IPS-18c (cell line): ENCODE results near the gene VILL.
"Not testable (repeated sequence)": the region's sequence is repeated elsewhere in the genome, so short reads cannot be mapped to it uniquely, and the experiment has no call there.

Source experiments
- H3K4me3 ChIP-seq: 2 replicates; pipeline ENCODE4 v1.7.0; 2013; ENCODE audit warnings: low read depth, mild to moderate bottlenecking, low read length, moderate library complexity; ENCODE audit not compliant: insufficient read depth
- H3K9me3 ChIP-seq: one replicate; pipeline ENCODE4 v1.6.1; 2013; ENCODE audit warnings: mild to moderate bottlenecking, low read length, moderate library complexity; ENCODE audit not compliant: control insufficient read depth, insufficient read depth

Gene VILL

DNA sequence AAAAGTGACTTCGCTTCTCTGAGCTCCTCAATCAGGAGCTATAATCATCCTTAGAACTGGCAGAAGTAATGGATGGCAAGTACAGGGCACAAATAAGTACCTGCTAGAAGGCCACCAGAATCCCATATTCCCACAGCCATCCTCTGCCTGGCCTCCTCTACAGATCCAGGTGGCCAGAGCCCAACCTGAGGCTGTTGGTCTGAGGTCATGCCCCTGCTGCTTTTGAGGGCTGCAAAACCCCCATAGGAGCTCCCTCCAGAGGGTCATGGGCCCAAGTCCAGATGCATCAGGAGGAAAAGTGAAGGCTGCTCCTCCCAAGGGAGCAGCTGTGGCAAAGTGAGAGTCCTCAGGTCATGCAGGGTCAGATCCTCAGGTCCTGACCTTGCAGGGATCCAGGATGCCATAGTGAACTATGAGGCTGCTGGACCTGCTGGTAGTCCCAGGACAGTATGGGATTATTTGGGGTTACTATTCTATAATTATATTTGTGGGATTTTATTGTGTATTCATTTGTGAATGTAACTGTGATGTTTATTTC lies 41.8 kb downstream of the VILL start:
- Histone ChIP-seq H3K9me3 (no peaks in the 10 kb centered on the region), H3K4me3 (no peak overlapping the region)

DNA sequence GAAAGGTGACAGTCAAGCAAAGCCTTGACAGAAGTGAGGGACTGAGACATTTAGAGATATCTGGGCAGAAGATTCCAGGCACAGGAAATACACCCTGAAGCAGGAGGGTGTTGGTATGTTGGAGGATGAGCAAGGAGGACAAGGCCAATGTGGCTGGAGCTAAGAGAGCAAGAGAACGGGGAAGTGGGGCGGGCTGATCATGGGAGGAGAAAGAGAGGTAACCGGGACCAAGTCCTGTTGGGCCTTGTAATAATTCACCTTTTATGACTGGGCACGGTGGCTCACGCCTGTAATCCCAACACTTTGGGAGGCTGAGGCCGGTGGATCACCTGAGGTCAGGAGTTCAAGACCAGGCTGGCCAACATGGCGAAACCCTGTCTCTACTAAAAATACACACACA lies 43.0 kb downstream of the VILL start:
- not testable (repeated sequence) for H3K9me3 ChIP-seq, H3K4me3 ChIP-seq

DNA sequence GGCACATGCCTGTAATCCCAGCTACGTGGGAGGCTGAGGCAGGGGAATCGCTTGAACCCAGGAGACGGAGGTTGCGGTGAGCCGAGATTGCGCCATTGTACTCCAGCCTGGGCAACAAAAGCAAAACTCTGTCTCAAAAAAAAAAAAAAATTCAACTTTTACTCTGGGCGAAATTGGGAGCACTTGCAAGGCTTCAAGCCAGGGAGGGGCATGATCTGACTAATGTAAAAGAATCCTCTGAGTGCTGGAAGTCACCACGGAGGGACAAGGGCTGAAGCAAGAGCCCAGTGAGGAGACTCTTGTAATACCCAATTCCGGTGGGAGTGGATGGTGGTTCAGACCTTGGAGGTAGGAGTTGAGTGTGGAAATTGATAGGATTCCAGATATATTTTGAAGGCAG lies 43.7 kb downstream of the VILL start:
- not testable (repeated sequence) for H3K9me3 ChIP-seq, H3K4me3 ChIP-seq

DNA sequence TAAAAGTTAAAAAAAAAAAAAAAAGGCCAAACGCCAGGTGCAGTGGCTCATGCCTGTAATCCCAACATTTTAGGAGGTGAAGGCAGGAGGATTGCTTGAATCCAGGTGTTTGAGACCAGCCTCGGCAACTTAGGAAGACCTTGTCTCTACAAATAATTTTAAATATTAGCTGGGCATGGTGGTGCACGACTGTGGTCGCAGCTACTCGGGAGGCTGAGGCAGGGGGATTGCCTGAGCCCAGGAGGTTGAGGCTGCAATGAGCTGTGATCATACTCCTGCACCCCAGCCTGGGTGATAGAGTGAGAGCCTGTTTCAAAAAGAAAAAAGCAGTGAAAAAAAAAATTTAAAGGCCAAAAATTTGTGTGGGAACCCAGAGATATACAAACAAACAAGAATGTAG lies 45.7 kb downstream of the VILL start:
- H3K4me3 ChIP-seq: no peak overlapping the region
- H3K9me3 ChIP-seq: no peaks in the 10 kb centered on the region

DNA sequence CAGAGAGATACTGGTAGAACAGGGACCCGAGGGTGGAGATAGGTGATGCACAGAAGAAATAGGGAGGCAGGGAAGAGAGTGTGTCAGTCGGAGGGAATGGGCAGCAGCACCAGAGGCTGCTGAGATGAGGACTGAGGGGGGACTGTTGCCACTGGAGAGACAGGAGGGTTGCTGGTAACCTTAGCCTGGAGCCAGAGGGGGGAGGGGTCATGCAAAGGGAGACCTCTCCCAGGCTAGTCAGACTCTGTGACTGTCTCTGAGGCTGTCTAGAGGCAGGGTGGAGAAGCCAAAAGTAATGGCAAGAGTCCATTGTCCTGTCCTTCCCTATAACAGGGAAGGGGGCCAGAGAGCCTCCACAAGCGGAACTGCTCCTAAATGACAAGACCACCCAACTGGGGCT lies 46.3 kb downstream of the VILL start:
- Histone ChIP-seq H3K4me3 (no peak overlapping the region), H3K9me3 (no peaks in the 10 kb centered on the region)

DNA sequence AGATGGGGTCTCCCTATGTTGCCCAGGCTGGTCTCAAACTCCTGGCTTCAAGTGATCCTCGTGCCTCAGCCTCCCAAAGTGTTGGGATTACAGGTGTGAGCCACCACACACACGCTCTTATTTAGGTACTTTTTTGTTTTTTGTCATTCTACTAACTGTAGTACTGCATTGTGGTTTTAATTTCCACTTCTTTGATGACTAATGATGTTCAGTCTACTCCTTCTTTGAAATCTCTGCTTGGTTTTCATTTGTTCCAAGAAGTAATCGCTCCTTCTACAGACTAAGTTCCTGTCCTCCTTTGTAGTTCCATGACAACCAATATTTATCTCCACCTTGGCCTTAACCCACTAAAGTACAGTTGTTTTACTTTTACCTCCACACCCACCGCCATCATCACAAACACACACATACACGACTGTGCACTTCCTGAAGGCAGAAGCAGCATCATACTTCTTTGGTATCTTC lies 47.9 kb downstream of the VILL start:
- no peak overlapping the region; the same call in 1 of the 2 replicates for H3K4me3 ChIP-seq
- no peaks in the 10 kb centered on the region for H3K9me3 ChIP-seq

DNA sequence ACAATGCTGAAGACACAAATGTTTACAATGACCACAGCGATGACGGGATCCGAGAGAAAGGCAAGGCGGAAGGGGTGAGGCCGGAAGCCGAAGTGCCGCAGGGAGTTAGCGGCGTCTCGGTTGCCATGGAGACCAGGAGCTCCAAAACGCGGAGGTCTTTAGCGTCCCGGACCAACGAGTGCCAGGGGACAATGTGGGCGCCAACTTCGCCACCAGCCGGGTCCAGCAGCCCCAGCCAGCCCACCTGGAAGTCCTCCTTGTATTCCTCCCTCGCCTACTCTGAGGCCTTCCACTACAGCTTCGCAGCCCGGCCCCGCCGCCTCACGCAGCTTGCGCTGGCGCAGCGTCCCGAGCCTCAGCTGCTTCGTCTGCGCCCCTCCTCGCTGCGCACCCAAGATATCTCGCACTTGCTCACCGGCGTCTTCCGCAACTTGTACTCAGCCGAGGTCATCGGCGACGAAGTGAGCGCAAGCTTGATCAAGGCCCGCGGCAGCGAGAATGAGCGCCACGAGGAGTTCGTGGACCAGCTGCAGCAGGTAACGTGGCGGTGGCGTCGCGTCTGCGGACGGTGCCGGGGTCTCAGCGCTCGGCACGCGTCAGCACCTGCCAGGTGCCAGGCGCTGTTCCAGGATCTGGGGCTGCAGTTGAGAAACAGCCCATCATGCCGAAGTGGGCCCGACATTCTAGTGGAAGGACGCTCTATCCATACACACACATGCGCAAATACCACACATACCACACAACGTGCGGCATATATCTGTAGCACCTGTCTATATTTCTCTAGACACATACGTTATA lies 48.7 kb downstream of the VILL start, which contains the start of gene DLEC1:
TSS of gene DLEC1 (plus strand) at position 108 of the 798 bp plus-strand sequence. CDS start at position 126, 18 bp downstream.
- Histone ChIP-seq H3K9me3 (no peaks in the 10 kb centered on the region), H3K4me3 (peak within 1 kb of the TSS; percentile 50)

DNA sequence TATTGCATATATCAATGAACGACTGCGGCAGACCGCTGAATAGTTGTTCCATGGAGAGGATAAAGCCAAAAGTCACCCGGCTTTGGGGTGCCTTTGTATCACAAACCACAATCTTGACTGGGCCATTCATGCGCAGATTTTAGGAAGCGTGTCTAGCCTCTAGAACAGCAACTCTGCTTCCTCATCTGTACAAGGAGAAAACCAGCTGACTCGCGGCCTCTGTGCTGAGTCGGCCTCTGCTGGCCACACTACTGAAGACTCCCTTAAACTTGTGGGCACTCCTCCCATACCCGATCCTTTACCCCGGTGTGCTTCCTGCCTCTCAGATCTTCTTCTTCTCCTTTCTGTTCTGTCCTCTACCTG lies 49.3 kb downstream of the VILL start:
- no peaks in the 10 kb centered on the region for H3K9me3 ChIP-seq
- peak overlapping the region; percentile 50 for H3K4me3 ChIP-seq

DNA sequence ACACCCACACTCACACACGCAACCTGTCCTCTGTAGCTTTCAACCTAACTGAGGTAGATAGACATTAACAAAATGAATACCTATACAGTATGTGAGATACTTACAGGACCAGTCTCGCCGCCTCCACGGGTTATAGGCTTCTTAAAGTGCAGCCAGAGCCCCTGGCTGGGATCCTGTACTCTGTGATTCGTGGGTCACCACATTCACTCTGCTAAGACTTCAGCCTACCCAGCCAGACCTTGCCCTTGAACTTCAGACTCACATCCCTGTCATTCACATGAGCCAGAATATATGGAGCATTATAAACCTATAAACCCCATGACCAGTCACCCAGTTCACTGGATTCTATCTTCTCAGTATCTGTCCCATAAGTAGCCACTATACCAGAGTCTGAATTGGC lies 49.8 kb downstream of the VILL start:
- no peak overlapping the region for H3K4me3 ChIP-seq

DNA sequence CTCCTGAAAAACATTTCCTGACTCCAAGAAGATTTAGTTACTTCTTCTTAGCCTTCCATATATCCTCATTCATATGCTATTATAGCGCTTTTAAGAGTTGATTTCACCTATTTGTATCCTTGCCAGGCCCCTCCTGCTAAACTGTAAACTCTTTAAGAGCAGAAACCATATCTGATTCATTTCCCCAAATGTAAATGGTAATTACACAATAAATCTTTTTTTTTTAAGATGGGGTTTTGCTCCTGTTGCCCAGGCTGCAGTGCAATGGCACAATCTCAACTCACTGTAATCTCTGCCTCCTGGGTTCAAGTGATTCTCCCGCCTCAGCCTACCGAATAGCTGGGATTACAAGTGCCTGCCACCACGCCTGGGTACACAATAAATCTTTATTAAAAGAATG lies 52.9 kb downstream of the VILL start:
- Histone ChIP-seq H3K9me3 (no peaks in the 10 kb centered on the region), H3K4me3 (no peak overlapping the region)

More for the DNA sequence above, 49.8 kb downstream of the VILL start:
- no peaks in the 10 kb centered on the region for H3K9me3 ChIP-seq

DNA sequence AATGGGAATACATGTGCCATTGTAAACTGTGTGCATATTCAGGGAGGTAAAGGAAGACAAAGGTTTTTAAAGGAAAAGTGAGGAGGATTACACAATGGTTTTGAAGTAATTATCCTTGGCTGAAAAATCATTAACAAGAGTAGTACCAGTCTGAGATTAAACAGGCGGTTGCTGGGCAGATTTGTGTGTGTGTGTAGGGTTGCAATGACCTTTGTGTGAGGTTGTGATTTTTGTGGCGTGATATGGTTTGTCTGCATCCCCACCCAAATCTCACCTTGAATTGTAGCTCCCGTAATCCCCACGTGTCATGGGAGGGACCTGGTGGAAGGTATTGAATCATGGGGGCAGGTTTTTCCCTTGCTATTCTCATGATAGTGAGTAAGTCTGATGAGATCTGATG lies 55.4 kb downstream of the VILL start:
- H3K9me3 ChIP-seq: no peaks in the 10 kb centered on the region
- H3K4me3 ChIP-seq: no peak overlapping the region

DNA sequence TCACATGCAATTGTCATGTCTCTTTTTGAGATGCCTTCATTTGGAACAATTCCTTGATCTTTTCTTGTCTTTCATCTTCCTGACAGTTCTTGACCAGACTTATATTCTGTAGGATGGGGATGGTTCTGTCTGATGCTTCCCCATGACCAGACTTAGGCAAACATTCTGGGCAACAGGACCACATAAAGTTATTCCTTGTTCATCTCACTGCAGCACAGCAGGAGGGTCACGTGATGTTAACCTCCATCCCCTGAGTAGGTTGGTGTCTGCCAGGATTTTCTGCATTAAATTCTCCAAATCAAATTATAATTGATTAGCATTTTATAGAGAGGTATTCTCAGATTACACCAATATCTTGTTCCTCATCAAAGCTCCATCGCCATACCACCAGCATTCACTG lies 56.2 kb downstream of the VILL start:
- Histone ChIP-seq H3K4me3 (no peak overlapping the region), H3K9me3 (peaks cover 2% of the 10 kb centered on the region)

DNA sequence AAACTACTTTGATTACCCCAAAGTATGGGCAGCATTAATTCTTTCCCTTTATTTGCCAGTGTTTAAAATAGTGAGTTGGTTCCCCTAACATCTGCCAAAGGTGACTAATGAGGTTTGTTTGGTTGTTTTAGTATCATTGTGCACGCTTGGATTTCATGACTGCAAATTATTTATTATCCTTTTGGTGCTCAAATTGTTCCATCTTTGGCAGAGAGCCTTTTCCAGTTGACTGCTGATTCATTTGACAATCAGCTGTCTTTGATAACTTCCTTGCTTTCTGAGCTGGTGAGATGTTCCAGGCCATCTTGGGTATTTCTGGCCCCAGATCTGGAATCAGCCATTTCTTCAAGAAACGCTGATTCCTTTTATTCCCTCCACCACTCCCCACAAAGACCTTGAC lies 57.3 kb downstream of the VILL start:
- H3K9me3 ChIP-seq: peaks cover 5% of the 10 kb centered on the region

DNA sequence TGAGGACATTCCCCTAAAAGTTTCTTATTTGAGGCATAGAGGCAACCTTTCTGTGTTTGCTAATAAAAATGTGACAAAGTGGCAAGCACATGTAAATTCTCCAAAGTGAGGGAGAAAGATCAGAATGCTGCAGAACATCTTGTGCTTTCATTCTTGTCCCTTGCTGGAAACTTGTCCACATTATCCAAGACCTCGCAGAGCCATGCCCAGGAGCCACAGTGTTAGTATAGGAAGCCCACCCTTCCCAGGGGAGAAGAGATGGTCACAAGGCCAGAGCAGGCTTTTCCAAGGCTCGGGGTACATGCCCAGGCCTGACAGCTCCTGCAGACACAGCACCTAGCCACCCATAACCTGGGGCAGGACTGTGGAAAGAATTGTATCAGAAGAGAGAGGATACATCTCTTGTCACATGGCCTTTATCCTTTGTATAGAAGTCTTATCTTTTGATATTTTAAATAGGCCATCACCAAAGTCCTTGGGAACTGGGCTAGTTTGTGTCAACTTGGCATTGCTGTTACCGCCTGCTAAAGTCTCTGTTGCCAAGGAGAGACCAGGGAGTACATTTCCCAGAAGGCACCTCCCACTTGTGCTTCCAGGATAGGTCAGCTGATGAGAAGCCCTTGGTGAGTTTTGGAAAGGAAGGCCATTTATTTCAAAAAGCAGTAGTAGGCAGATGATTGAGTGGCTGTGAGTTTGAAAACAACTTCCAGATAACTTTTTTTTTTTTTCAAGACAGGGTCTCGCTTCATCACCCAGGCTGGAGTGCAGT lies 59.0 kb downstream of the VILL start:
- Histone ChIP-seq H3K9me3 (peaks cover 5% of the 10 kb centered on the region), H3K4me3 (no peak overlapping the region)

More for the DNA sequence above, 57.3 kb downstream of the VILL start:
- H3K4me3 ChIP-seq: no peak overlapping the region

DNA sequence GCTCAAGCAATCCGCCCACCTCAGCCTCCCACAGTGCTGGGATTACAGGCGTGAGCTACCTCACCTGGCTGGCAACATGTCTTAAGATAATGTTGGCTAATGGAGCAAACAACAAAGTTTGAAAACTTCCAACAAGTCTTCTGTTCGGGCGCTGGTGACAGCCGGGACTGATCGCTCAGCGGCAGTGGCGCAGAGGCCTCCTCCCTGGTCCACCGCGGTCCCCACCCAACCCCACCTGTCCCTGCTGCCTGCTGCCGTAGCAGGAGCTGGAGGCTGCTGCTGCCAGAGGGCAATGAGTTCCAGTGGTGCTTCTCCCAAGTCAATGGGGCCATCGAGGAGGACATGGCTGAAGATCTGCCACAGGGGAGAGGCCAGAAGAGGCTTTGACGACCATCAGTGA lies 60.5 kb downstream of the VILL start:
- no peak overlapping the region for H3K4me3 ChIP-seq
- peaks cover 5% of the 10 kb centered on the region for H3K9me3 ChIP-seq

DNA sequence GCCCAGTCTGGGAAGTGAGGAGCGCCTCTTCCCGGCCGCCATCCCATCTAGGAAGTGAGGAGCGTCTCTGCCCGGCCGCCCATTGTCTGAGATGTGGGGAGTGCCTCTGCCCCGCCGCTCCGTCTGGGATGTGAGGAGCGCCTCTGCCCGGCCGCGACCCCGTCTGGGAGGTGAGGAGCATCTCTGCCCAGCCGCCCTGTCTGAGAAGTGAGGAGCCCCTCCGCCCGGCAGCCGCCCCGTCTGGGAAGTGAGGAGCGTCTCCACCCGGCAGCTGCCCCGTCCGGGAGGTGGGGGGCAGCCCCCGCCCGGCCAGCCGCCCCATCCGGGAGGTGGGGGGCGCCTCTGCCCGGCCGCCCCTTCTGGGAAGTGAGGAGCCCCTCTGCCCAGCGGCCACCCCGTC lies 62.7 kb downstream of the VILL start:
- not testable (repeated sequence) for H3K9me3 ChIP-seq, H3K4me3 ChIP-seq

DNA sequence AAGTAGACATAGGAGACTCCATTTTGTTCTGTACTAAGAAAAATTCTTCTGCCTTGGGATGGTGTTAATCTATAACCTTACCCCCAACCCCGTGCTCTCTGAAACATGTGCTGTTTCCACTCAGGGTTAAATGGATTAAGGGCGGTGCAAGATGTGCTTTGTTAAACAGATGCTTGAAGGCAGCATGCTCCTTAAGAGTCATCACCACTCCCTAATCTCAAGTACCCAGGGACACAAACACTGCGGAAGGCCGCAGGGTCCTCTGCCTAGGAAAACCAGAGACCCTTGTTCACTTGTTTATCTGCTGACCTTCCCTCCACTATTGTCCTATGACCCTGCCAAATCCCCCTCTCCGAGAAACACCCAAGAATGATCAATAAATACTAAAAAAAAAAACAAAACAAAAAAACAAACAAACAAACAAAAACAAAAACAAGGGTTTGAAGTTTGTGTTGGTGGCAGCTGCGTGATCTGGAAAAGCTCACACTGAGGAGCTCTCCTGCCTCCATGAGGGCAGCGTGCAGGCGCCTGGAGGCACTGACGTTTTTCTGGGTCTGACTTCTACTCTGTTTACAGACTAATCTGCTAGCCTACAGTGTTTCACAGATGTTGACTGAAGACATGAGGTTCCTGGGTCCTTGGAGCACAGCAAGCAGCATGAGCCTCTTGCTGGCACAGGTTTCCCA lies 63.4 kb downstream of the VILL start:
- H3K4me3 ChIP-seq, H3K9me3 ChIP-seq: not testable (repeated sequence)
